HEK293T (cell line): ENCODE results near the gene PARP12.

Experiments
- ARNT ChIP-seq: fragments of 450-650 bp; IDR thresholded peaks from 2 replicates; pipeline ENCODE4 v1.6.1; 2017; ENCODE audit warnings: mild to moderate bottlenecking
- ELF4 ChIP-seq: fragments of 450-650 bp; IDR thresholded peaks from 2 replicates; pipeline ENCODE4 v1.6.1; 2017; ENCODE audit warnings: antibody characterized with exemption
- NFRKB ChIP-seq: fragments of 450-650 bp; IDR thresholded peaks from 2 replicates; pipeline ENCODE4 v1.6.1; 2016; ENCODE audit warnings: mild to moderate bottlenecking, moderate library complexity
- TF ChIP-seq, protein P1 (sequence below): fragments of 450-650 bp; IDR thresholded peaks from 2 replicates; pipeline ENCODE4 v1.6.1; 2016

DNA sequence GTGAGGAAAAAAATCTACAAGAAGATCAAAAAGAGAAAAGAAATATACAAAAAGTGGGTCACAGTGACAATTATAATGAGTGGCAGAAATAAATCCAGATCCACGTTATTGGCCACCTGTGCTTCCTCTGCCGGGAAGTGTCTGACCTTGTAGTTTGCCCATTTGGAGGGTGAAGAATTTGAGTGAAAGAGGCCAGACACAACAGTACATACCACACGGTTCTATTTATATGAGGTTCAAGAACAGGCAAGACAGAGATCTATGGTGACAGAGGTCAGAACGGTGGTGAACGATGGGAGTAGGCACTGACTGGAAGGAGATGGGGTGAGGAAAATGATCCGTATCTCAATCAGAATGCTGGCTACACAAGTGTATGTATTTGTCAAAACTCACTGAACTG, 17.1 kb downstream of the PARP12 start:
- no peak for TF ChIP-seq ELF4
- TF ChIP-seq NFRKB, result no peak
- TF ChIP-seq, protein P1, sequence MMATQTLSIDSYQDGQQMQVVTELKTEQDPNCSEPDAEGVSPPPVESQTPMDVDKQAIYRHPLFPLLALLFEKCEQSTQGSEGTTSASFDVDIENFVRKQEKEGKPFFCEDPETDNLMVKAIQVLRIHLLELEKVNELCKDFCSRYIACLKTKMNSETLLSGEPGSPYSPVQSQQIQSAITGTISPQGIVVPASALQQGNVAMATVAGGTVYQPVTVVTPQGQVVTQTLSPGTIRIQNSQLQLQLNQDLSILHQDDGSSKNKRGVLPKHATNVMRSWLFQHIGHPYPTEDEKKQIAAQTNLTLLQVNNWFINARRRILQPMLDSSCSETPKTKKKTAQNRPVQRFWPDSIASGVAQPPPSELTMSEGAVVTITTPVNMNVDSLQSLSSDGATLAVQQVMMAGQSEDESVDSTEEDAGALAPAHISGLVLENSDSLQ, result no peak
- TF ChIP-seq ARNT, result no peak
